A673 (cell line): Measurements from ENCODE around the gene ITM2C. TPM values are rescaled to one million over a fixed set of nuclear protein-coding genes. Genes with fewer than 3 reads are reported as not detected.

ENCODE experiments used
- BruUV-seq: library from RNA; stranded (reverse); fragments of 400-500 nt; replicated peaks from 2 replicates; lab custom pipeline; 2021; lab: Mats Ljungman, UMichigan
- CTCF ChIA-PET: fragments of 300-600 bp; sonication (Branson Sonifier 250); formaldehyde crosslinking; loops from one replicate; lab custom pipeline; 2022; ENCODE audit warnings: antibody characterized with exemption; lab: Charles Lee
- POLR2A ChIA-PET: fragments of 300-600 bp; sonication (Branson Sonifier 250); formaldehyde crosslinking; loops from one replicate; lab custom pipeline; 2022; ENCODE audit warnings: antibody characterized with exemption; ENCODE audit not compliant: low non-redundant PET; lab: Charles Lee
- DNase-seq: peaks from one replicate; pipeline ENCODE4 v3.0.0-alpha.2; 2015; ENCODE audit warnings: low spot score
- H3K27ac ChIP-seq: fragments of 200-600 bp; sonication (generic); 2 replicates; pipeline ENCODE4 v1.5.1; 2016; ENCODE audit warnings: mixed run types, low read depth, mild to moderate bottlenecking, mixed read lengths, antibody characterized with exemption, low read length; ENCODE audit not compliant: poor library complexity, severe bottlenecking
- H3K27me3 ChIP-seq: fragments of 200-600 bp; sonication (generic); replicated peaks from 2 replicates; pipeline ENCODE4 v1.6.1; 2017; ENCODE audit warnings: mixed run types, low read depth, mild to moderate bottlenecking, mixed read lengths, antibody characterized with exemption, low read length; ENCODE audit not compliant: insufficient read depth, poor library complexity
- H3K36me3 ChIP-seq: fragments of 200-600 bp; sonication (generic); 2 replicates; pipeline ENCODE4 v1.6.1; 2016; ENCODE audit warnings: mixed run types, mild to moderate bottlenecking, mixed read lengths, antibody characterized with exemption, low read length; ENCODE audit not compliant: insufficient read depth, poor library complexity, severe bottlenecking
- H3K4me1 ChIP-seq: fragments of 200-600 bp; sonication (generic); 2 replicates; pipeline ENCODE4 v1.6.1; 2017; ENCODE audit warnings: mixed run types, mild to moderate bottlenecking, mixed read lengths, antibody characterized with exemption, low read length; ENCODE audit not compliant: insufficient read depth, poor library complexity, severe bottlenecking
- H3K4me3 ChIP-seq: fragments of 200-600 bp; sonication (generic); 2 replicates; pipeline ENCODE4 v1.5.1; 2016; ENCODE audit warnings: low read depth, mixed run types, mild to moderate bottlenecking, mixed read lengths, low read length; ENCODE audit not compliant: poor library complexity, severe bottlenecking
- H3K9me3 ChIP-seq: fragments of 200-600 bp; sonication (generic); 2 replicates; pipeline ENCODE4 v1.6.1; 2016; ENCODE audit warnings: mixed run types, low read depth, mild to moderate bottlenecking, mixed read lengths, antibody characterized with exemption, low read length; ENCODE audit not compliant: poor library complexity, severe bottlenecking
- EZH2 ChIP-seq: fragments of 200-600 bp; sonication (generic); IDR thresholded peaks from 2 replicates; pipeline ENCODE4 v1.6.1; 2017; ENCODE audit warnings: borderline replicate concordance, low read depth, mild to moderate bottlenecking, mixed read lengths, antibody characterized with exemption, low read length; ENCODE audit not compliant: poor library complexity, severe bottlenecking
- intact Hi-C: fragments of 100-400 bp; cut with micrococcal nuclease; formaldehyde crosslinking; loops from one replicate; pipeline ENCODE4 v1.10.0; 2022; ENCODE audit not compliant: unreplicated experiment
- total RNA-seq: library from RNA; stranded (reverse); gene quantifications from 2 replicates; pipeline ENCODE4 v1.2.3, GENCODE V29; 2021
- TF ChIP-seq, protein P1 (sequence below): fragments of 300-800, 200-600 bp; sonication (generic); conservative IDR thresholded peaks from 2 replicates; pipeline ENCODE4 v1.5.1; 2017; ENCODE audit warnings: low read depth, mild to moderate bottlenecking, antibody characterized with exemption, low read length, moderate library complexity, mixed read lengths

ITM2C gene
- total RNA-seq, 1 experiment from 2014 or later = 283 TPM

DNA sequence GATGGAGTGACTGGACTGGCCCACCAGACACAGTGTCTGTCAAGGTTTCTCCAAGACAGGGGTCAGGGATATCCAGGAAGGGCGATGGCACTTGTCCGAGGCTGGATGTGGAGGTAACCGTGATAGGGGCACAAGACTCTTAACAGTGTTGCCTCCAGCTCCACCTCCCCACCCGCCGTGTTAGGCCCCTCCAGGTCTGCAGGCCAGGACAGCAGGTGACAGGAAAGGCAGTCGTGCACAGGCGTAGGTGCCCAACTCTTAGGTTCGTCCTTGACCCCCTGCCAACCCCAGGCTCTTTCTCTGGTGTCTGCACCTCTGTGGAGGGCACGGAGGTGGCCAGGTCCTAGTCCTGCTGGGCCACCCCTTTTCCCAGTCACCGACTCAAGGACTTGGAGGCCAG, 10.1 kb downstream of the ITM2C start:
- Histone ChIP-seq H3K4me1 (peaks cover 18% of the 10 kb centered on the region), H3K4me3 (no peak overlapping the region), H3K27me3 (no peaks in the 10 kb centered on the region), H3K27ac (no peak overlapping the region), H3K36me3 (peaks cover 54% of the 10 kb centered on the region), H3K9me3 (no peaks in the 10 kb centered on the region)
- DNase-seq = no peak
- ChIA-PET CTCF (no interaction called here), POLR2A (no interaction called here)
- no TSS peak for BruUV-seq
- intact Hi-C loops = no loop called here
- TF ChIP-seq, protein P1, sequence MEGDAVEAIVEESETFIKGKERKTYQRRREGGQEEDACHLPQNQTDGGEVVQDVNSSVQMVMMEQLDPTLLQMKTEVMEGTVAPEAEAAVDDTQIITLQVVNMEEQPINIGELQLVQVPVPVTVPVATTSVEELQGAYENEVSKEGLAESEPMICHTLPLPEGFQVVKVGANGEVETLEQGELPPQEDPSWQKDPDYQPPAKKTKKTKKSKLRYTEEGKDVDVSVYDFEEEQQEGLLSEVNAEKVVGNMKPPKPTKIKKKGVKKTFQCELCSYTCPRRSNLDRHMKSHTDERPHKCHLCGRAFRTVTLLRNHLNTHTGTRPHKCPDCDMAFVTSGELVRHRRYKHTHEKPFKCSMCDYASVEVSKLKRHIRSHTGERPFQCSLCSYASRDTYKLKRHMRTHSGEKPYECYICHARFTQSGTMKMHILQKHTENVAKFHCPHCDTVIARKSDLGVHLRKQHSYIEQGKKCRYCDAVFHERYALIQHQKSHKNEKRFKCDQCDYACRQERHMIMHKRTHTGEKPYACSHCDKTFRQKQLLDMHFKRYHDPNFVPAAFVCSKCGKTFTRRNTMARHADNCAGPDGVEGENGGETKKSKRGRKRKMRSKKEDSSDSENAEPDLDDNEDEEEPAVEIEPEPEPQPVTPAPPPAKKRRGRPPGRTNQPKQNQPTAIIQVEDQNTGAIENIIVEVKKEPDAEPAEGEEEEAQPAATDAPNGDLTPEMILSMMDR = no peak
- no peak for TF ChIP-seq EZH2

- no TSS peak for BruUV-seq
- ChIA-PET CTCF (no interaction called here), POLR2A (no interaction called here)
- DNase-seq = no peak
- Histone ChIP-seq H3K27ac (no peak overlapping the region), H3K4me1 (peaks cover 10% of the 10 kb centered on the region), H3K4me3 (no peak overlapping the region), H3K9me3 (no peaks in the 10 kb centered on the region), H3K27me3 (no peaks in the 10 kb centered on the region), H3K36me3 (peaks cover 55% of the 10 kb centered on the region)
- TF ChIP-seq, protein P1 = no peak
- TF ChIP-seq EZH2 = no peak
- intact Hi-C loops = no loop called here
These were observed 10.9 kb downstream of the ITM2C start for GRCh38 chr2:230875347-230876315.

DNA sequence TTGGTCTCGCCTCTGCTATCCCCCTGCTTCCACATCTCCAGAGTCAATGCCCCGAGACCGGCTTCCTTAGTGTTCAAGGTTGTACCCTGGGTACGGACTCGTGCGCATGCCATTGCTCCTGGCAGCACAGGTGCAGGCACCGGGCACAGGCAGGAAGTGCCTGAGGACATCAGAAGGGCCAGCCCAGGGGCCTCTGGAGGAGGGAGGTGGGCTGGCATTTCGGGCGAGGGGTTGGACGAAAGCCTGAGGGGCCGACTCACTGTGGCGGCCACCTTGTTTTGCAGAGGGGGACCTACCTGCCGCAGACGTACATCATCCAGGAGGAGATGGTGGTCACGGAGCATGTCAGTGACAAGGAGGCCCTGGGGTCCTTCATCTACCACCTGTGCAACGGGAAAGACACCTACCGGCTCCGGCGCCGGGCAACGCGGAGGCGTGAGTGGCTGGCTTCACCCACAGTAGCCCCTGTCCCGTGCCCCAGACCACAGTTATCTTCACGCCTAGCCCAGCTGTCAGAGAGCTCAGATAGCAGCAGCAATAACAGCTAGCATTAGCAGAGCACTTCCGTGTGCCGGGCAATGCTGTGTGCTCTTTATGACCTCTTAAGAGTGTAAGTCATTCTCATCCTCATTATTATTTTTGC, 12.5 kb downstream of the ITM2C start:
- no peak overlapping the region for H3K4me3 ChIP-seq
- CTCF ChIA-PET = no interaction called here

More for the DNA sequence above, 12.5 kb downstream of the ITM2C start:
- Histone ChIP-seq H3K27me3 (no peaks in the 10 kb centered on the region), H3K9me3 (no peaks in the 10 kb centered on the region), H3K4me1 (no peaks in the 10 kb centered on the region), H3K36me3 (peaks cover 55% of the 10 kb centered on the region), H3K27ac (no peak overlapping the region)
- BruUV-seq = no TSS peak
- intact Hi-C loops = no loop called here
- no peak for DNase-seq
- POLR2A ChIA-PET = no interaction called here
- TF ChIP-seq EZH2 = no peak
- TF ChIP-seq, protein P1 = no peak
